22Rv1 (cell line): ENCODE results near the gene MAST2.
"Not testable (repeated sequence)": the region's sequence is repeated elsewhere in the genome, so short reads cannot be mapped to it uniquely, and the experiment has no call there.

Source experiments
- H3K27ac ChIP-seq: fragments of 450-650 bp; 2 replicates; pipeline ENCODE4 v1.5.1; 2017
- ZFX ChIP-seq: fragments of 450-650 bp; IDR thresholded peaks from 2 replicates; pipeline ENCODE4 v1.6.1; 2017; ENCODE audit warnings: antibody characterized with exemption, borderline replicate concordance
- TF ChIP-seq, protein P1 (sequence below): fragments of 450-650 bp; IDR thresholded peaks from 2 replicates; pipeline ENCODE4 v1.5.1; 2017; ENCODE audit warnings: mild to moderate bottlenecking

The MAST2 gene

DNA sequence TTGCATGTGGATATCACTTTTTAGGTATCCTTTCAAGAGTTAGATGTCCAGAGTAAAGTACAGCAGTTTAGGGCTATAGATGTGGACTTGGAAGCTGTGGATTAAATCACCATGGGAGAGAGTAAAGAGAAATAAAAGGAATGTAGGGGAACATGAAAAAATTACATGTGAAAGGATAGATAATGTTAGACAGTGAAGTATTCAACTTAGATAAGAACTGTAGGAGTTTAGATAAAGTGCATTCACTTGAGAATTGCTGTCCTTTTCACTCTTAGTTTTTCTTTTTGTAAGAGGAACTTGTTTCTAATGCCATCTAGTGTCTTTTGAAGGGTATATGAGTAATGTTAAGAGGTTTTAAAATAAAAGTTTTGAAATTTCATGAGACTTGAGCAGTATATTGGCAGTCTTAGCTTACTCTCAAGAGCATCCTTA is 40.1 kb downstream of the MAST2 start:
- no peak overlapping the region for H3K27ac ChIP-seq
- no peak for TF ChIP-seq ZFX
- TF ChIP-seq, protein P1, sequence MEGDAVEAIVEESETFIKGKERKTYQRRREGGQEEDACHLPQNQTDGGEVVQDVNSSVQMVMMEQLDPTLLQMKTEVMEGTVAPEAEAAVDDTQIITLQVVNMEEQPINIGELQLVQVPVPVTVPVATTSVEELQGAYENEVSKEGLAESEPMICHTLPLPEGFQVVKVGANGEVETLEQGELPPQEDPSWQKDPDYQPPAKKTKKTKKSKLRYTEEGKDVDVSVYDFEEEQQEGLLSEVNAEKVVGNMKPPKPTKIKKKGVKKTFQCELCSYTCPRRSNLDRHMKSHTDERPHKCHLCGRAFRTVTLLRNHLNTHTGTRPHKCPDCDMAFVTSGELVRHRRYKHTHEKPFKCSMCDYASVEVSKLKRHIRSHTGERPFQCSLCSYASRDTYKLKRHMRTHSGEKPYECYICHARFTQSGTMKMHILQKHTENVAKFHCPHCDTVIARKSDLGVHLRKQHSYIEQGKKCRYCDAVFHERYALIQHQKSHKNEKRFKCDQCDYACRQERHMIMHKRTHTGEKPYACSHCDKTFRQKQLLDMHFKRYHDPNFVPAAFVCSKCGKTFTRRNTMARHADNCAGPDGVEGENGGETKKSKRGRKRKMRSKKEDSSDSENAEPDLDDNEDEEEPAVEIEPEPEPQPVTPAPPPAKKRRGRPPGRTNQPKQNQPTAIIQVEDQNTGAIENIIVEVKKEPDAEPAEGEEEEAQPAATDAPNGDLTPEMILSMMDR: peak; percentile 22

DNA sequence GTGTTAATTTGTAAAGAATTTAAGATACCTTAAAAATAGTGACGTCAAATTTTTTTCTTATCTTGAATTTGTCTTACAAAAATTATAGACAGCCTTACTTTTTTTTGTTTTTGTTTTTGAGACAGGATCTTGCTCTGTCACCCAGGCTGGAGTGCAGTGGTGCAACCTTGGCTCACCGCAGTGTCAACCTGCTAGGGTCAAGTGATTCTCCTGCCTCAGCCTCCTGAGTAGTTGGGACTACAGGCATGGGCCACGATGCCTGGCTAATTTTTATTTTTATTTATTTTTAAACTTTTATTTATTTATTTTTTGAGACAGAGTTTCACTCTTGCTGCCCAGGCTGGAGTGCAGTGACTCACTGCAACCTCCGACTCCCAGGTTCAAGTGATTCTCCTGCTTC is 40.6 kb downstream of the MAST2 start:
- not testable (repeated sequence) for H3K27ac ChIP-seq

DNA sequence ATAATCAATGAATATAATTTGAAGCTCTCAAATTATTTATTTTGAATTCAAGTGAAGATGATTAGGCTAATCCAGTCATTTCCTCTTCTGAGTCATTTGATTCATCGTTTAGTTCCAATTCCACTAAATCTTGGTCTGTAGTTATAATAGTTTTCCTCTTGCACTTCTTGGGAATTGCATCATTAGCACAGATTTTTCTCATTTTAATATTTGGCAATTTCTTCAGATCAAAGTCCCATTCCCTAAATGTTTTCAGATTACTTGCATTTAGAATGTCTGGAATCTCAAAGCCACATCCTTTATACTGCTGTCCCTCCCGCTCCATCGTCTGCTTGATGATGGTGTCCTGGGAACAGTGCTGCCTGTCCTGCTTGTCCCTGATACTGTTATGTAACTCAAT is 43.5 kb downstream of the MAST2 start:
- H3K27ac ChIP-seq: no peak overlapping the region
- TF ChIP-seq, protein P1: no peak
- TF ChIP-seq ZFX: no peak

DNA sequence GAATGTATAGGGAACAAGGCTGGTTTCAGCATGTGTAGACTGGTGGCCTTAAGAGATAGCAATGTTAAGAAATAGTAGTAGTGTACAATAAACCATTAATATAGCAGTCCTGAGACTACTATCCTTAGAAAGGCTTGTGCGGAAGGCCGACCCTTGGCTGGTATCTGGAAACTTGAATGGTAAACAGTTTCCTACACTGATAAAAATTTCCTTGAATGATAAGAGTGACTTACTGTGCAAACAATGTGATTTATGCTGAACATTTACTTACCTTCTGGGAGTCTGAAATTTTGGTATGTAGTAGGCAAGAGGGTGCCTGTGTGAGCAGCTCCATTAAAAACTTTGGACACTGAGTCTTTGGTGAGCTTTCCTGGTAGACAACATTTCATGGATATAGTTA is 44.7 kb downstream of the MAST2 start:
- TF ChIP-seq, protein P1: no peak
- no peak for TF ChIP-seq ZFX
- no peak overlapping the region for H3K27ac ChIP-seq

DNA sequence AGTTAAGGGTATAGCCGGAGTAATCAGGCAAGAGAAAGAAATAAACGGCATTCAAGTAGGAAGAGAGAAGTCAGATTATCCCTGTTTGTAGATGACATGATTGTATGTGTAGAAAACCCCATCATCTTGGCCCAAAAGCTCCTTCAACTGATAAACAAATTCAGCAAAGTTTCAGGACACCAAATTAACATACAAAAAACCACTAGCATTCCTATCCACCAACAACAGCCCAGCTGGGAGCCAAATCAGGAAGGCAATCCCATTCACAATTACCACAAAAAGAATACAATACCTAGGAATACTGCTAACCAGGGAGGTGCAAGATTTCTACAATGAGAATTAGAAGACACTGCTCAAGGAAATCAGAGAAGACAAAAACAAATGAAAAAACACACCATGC is 45.3 kb downstream of the MAST2 start:
- no peak overlapping the region for H3K27ac ChIP-seq
- no peak for TF ChIP-seq ZFX
- TF ChIP-seq, protein P1: no peak

DNA sequence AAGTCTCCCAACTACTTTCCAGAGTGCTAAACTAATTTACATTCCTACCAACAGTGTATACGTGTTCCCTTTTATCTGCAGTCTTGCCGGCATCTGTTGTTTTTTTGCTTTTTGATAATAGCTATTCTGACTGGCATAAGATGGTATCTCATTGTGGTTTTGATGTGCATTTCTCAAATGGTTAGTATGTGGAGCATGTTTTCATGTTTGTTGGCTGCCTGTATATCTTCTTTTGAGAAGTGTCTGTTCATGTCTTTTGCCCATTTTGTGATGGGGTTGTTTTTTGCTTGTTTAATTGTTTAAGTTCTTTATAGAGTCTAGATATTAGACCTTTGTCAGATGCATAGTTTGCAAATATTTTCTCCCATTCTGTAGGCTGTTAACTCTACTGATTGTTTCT is 46.6 kb downstream of the MAST2 start:
- no peak for TF ChIP-seq ZFX
- TF ChIP-seq, protein P1: no peak
- H3K27ac ChIP-seq: no peak overlapping the region

DNA sequence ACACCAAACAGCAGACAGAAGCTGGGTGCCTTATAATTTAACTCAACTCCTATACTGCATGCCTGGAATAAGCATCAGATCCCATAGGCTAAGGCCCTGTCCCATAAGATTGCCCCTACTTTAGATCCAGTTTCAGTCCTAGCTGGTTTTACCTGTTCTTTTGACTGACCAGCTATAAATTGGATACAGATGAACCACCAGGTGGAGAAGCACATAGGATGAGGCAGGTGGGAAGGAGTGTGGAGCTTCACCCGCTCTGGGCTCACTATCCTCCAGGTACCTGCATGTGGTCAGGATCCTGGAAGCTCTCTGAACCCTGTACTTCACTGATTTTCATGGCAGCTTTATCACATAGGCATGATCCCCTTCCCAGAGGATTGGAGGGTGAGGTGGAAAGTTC is 51.3 kb downstream of the MAST2 start:
- H3K27ac ChIP-seq: peak overlapping the region; percentile 9; the same call in 1 of the 2 replicates
- TF ChIP-seq ZFX: no peak
- TF ChIP-seq, protein P1: no peak

DNA sequence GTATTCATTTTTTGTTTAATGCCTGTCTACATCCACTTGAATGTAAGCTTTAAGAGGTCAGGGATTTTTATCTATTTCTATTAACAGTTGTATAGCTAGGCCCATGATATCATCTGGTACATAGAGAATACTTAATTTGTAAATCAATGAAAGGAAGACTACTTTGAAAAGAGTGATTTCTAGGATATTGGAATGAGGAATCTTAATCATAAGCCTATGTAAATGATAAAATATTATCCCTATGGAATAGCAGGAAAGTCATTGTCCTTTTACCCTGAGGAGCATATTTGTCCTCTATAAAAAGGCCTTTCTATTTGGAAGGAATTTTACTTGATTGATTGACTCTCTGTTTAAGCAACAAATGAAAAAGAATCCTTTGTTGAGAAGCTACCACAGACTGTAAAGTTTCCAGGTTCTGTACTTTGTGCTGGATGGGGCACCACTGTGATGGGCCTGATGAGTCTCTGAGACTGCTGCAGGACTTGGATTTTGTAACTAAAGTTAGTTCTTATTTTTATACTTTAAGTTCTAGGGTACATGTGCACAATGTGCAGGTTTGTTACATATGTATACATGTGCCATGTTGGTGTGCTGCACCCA is 53.8 kb downstream of the MAST2 start:
- no peak overlapping the region for H3K27ac ChIP-seq
- TF ChIP-seq ZFX: no peak
- TF ChIP-seq, protein P1: no peak

DNA sequence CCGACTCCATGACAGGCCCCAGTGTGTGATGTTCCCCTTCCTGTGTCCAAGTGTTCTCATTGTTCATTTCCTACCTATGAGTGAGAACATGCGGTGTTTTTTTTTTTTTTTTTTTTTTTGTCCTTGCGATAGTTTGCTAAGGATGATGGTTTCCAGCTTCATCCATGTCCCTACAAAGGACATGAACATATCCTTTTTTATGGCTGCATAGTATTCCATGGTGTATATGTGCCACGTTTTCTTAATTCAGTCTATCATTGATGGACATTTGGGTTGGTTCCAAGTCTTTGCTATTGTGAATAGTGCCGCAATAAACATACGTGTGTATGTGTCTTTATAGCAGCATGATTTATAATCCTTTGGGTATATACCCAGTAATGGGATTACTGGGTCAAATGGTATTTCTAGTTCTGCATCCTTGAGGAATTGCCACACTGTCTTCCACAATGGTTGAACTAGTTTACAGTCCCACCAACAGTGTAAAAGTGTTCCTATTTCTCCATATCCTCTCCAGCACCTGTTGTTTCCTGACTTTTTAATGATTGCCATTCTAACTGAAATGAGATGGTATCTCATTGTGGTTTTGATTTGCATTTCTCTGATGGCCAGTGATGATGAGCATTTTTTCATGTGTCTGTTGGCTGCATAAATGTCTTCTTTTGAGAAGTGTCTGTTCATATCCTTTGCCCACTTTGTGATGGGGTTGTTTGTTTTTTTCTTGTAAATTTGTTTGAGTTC is 54.5 kb downstream of the MAST2 start:
- H3K27ac ChIP-seq: not testable (repeated sequence)
